Esophagus mucosa (tissue), 1 donor: ENCODE data around the gene ARHGAP12. TPM values are rescaled to one million over a fixed set of nuclear protein-coding genes. Genes with fewer than 3 reads are reported as not detected.
"Not testable (repeated sequence)": the region's sequence is repeated elsewhere in the genome, so short reads cannot be mapped to it uniquely, and the experiment has no call there.

Experiments used
- ATAC-seq: fragments of 200-7000 bp; cut with Tn5 transposase; one replicate; pipeline ENCODE4 v1.9.1; 2020
- total RNA-seq: library from RNA; stranded (reverse); gene quantifications from one replicate; pipeline ENCODE4 v1.2.4, GENCODE V29; 2023
- donor health status: DM: yes; HTN: yes; CAD: no.

The ARHGAP12 gene
- total RNA-seq, 1 donor from 2014 or later = 11.2 TPM

DNA sequence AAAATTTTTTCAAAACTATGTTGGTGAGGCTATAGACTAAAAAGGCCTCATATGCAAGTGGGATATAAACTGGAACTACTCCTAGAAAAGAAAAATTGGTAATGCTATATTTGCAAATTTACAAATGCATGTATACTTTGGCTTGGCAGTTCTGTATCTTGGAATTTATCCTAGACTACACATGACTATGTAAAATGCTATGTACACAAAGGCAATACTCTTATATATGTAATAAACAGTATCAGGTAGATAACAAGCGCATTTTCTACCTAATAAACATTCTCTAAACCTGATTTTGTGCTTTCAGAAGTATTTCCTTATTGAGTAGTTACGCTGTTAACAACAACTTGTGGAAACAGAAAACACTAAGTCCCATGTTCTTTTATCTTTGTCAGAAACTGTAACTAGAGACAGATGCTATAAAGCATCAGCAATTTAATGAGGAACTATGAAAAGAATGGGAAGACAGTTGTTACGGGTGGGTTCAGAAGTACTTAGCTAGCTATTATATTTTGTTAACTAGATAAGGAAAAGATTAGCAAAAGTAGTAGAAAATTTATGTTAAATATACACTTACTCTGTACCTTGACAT, 107.8 kb downstream of the ARHGAP12 start:
- ATAC-seq = no peak

DNA sequence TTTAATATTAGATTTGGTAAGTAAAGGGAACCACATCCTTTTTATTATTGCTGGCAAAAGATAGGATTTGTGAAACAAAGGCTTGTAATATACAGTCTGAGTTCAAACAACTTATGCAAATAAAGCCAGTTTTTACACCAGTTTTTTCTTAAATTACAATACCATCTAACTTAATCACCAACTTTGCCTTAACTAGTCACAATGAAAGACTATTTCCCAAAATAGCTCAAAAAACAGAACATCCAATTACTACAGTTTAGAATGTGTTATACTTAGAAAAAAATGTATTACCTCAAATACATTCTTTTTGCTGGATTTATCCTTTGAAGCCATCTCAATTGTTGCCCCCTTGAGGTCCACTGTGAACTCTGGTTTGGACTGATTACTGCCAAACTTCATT, 108.5 kb downstream of the ARHGAP12 start:
- ATAC-seq = no peak

DNA sequence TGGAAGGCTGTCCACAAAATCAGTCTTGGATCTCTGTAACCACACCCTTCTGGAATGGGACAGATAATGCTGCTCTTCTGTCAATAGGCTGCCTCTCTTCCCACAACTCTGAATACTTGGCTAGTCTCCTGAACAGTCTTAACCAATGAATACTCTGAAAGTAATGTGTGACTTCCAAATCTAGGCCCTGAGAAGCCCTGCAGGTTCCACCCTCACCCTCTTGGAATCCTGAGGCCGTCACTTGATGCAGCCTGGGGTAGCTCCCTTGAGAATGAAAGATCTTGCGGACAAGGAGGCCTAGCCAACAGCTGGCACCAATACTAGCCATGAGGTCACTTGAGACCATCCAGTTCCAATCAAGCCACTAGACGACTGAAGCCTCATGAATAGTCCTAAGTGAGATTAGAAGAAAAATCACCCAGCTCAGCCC, 109.2 kb downstream of the ARHGAP12 start:
- ATAC-seq = no peak

DNA sequence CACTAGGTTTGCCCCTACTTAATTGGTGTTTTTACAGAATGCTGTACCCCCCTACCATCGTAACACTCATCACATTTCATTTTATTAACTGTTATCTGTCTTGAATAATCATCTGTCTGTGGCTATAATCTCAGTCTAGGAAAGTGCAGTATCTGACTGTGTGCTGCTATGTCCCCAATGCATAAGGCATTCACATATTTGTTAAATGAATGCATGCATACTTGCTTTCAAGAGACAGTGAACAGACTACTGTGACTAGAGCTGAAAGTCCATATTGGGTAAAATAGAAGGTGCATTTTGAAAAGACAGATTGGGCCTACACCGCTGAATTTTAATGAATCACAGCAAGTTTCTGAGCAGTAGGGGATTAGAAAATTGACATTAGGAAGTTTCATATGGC, 112.3 kb downstream of the ARHGAP12 start:
- ATAC-seq = no peak

DNA sequence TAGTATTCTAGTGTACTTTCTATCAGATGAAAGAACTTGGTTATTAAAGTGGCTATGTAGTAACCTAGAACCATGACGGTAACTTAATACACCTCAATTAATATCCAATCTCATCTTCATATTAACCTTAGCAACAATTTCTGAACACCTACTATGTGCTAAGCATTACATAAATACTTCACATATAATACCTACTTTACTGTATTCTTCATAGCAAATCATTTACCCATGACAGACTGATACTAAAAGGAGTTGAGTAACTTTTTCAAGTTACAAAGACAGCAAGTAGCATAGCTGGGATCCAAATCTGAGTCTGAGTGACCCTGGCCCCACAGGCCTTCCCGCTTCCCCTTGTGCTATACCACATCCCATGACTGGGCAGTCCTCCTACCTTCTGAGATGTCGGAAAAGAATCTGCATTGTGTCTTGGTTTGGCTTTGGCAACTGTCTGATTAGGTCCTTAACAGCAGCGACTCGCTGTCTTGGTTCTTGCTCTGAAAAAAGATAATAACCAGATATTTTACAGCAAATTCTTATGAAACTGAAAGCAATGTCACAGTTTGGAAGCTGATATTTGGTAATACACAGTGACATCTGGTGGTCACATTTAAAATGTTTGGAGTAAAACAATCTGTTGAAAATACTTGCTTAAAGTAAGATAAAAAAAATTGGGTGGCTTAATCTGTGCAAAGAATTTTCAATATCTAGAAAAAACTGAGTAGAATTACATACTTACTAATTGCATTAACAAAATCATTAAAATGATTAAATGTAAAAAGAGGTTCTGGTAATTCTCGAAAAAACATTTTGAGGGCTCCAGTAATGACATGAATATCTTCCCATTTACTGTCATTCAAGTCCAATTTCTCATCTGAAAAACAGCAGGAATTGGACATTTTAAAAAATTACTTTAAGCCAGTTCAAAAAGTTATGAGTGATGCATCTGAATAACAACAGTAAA, 120.1 kb downstream of the ARHGAP12 start:
- ATAC-seq = peak; percentile 37

DNA sequence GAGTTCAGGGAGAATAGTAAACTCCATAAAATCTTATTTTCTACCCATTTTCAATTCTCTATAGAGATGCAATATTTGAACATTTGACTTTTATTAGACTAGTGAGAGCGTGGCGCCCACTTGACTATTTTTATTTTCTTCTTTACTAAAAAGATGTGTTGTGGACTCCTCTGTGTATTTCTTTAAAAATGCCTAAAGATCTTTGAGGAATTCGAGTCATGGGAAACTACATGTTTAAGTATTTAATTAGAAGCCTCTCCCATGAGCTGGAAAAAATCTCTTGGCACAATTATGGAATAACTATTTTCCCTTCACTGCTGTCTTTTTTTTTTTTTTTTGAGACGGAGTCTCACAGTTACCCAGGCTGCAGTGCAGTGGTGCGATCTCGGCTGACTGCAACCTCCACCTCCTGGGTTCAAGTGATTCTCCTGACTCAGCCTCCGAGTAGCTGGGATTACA, 124.2 kb downstream of the ARHGAP12 start:
- no peak for ATAC-seq

DNA sequence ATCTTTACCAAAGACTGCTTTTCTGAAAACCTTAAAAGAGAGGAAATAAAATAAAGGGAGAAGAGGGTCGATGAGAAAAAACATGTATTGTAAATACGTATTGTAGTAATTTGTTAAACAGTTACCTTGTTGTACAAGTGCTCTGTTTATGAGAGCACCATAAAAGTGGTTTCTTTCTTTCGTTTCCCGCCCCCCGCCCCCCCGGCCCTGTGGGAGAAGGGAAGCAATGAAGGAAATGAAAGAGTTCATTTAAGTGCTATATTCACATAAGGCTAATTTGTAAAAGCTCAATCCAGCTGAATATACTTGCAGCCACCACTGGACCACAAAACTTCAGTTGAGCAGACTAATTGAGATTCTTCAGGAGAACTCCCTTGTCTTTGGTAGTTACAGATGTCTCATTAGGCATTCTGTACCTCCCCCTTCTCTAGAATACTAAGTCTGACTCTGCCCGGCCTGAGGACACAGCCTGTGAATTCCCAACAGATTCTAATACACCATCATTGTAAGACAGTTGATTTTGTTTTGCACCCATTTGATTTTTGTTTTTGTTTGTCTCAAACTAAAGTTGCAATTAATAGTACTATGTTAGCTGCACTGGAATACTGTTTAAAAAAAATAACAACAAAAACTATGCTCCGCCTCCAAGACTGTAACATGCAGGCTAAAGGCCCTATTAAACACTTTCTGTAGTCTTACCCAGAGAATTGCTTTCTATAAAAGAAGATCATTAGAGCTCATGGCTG, 124.9 kb downstream of the ARHGAP12 start:
- ATAC-seq = no peak

DNA sequence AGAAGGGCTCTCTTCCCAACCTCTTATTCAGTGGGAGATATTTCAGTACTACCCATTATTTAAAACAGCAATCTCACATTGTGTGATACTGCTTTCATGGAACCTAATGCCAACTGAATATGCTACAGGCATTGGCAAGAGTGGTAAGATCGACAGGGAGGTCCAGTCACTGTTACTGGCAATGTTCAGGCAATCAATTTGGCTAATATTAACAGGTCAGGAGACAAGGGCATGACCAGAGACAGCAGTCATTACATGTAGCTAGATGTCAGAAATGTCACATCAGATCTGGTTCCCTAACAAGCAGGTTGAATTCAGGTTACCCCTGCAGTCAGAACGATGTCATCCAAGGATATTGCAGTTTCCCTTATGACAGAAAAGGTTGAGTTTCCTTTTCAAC, 129.4 kb downstream of the ARHGAP12 start:
- ATAC-seq = no peak

DNA sequence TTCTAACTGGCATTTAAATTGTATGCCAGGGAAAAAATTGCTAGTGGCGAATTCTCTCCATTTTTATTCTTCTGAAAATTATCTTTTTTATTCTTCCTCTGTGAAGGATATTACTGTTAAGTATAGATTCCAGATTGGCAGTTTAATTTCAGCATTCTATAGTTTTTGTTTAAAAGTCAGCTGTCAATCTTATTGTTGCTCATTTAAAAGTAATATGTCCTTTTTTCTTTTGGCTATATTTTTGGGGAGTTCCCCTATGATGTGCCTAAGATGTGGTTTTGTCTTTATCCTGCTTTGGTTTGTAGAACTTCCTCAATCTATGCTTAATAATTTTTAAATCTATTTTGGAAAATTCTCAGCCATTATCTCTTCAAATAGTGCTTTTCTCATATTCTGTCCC, 135.9 kb downstream of the ARHGAP12 start:
- ATAC-seq = no peak

DNA sequence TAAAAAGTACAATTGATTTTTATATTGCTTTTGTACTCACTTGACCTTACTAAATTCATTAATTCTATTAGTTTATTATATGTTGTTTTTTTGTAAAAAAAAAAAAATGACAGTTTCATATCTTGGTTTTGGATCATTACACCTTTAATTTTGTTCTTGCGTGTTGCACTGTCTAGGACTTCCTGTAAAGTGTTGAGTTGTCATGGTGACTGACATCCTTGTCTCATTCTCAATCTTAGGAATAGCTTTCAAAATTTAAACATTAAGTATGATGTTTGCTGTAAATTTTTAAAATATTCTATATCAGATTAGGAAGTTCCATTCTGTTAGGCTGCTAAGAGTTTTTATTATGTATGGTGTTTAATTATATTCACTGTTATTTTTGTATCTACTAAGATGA, 139.1 kb downstream of the ARHGAP12 start:
- no peak for ATAC-seq

DNA sequence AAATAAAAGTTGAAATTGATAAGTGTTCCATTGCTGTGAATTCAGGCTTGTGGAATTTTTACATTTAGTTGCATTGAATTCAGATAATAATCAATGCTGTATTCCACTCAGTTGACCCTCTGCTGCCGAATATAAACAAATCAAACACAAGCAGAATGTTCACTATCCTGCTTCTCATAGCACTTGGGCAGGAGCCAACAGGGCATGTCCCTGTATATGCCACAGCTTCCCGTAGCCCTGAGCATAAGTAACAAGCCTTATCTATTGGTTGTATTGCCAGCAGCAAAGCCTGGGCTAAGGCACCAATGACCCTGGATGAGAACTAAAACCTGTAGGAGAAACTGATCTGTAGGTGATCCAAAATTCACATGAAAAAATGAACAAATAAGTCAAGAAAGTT, 145.9 kb downstream of the ARHGAP12 start:
- no peak for ATAC-seq

DNA sequence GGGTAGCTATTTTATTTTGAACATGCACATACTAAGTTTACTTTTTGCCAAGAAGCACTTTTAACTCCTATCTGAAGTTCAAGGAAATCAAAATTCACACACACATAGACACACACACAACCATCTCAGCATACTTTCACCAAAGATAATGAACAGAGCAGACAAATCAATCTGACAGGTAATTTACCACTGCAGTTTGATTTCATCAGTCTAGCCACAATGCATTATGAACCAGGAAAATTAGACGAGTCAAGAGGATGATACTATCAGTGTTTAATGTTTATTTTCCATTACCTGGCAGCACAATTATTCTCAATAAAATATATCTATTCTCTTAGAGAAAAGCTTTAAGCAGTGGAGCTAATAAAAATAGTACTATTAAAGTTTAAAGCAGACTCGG, 147.9 kb downstream of the ARHGAP12 start:
- ATAC-seq = no peak

DNA sequence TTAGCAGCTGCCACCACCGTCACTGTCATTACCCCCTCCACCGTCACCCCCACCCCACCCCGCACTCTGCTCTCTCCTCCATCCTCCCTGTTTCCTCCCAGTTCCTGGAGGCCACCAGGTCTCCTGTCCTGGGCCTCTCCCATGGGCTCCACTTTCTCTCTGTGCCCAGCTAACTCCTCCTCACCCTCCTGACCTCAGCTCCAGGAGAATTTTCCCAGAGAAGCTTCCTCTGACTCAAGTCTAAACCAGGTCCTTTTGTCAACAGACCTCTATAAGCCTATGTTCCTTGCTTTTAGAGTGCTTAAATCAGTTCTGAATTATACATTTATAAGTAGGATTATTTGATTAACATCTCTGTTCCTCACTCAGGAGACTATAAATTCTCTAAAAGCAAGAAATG, 150.0 kb downstream of the ARHGAP12 start:
- ATAC-seq = no peak

DNA sequence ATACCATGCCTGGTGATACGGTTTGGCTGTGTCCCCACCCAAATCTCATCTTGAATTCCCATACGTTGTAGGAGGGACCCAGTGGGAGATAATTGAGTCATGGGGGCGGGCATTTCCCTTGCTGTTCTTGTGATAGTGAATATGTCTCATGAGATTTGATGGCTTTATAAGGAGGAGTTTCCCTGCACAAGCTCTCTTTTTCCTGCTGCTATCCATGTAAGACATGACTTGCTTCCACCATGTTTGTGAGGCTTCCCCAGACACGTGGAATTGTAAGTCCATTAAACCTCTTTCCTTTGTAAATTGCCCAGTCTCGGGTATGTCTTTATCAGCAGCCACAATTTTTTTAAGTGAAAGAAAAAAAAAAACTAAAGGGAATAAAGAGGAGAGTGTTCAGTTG, 152.5 kb downstream of the ARHGAP12 start:
- ATAC-seq = no peak

DNA sequence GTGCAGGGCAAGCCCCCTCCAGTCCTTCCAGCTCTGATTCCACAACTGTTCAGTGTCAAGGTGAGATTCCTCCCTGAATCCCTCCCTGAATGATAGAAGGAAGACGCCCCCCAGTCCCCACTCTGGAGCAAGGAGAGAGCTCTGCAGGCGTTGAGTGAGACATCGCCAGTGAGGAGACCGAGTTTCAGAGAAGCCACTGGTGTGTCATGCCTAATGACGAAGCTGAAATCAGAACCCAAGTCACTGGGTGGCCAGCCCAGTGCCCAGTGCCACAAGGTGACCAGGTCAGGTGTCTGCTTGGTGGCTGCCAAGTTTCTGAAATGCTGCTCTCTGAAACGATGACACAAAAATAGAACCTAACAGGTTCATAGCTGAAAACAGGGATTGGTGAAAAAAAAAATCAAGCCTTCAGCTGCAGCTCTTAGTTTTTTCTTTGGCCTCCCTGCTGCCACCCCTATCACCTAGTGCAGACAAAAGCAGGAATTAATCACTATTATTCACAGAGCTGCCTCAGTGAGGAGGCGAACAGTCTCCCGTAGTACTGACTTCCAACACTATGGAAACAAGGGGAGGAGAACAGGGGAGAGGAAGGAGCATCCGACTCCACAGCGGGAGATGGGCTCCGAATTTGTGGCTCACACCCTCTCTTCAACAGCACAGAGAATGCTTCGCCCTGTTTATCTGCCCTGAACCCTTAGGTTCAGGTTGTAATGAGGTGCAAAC, 153.5 kb downstream of the ARHGAP12 start:
- no peak for ATAC-seq

DNA sequence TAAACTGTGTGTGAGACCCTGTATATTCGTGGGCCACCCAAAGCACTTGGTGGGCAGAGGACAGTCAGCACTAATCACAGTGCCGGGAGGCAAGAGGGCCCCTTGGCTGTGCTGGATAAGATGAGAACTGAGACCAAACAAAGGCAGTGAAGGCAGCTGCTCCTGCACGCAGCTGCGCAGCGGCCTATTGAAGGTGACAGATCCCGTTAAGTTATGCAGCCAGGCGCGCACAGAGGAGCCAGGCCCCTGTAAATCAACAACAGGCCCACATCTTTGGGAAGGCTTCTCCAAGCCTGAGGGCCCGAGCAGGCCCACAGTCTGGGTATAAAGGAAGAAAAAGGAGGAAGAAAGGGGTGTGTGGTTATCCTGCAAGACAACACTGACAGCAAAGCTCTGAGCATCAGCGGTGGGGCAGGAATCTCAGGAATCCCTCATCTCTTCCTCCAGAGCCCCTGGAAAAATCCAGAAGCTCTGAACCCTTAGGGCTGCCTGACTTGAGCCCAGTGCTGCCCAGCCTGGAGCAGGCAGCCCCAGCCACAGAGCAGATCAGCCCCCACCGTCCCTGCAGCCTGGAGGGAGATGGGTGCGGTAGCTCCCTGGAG, 154.2 kb downstream of the ARHGAP12 start:
- no peak for ATAC-seq

DNA sequence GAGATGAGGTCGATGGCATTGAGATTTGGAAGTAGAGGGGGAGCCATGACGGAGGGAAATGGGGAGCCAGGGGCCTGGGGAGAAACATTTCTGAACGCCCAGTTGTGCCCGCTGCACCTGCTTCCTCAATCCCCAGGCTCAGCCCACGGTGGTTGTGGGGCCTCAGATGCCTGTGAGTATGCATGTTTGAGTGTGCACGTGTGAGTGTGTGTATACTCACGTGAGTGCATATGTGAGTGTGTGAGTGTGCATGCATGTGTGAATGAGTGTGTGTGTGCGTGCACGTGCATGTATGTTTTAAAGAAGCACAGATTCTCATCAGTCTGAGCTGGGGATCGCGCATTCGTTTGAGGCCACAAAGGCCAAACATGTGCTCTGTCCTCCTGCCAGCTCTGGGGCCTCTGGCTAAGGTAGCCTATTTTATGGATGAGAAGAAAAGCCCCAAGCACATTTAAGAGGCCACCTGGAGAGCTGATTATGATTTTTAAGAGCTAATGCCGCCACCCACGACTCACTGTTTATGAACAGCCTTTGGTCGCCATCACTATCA, 154.8 kb downstream of the ARHGAP12 start:
- ATAC-seq = no peak

DNA sequence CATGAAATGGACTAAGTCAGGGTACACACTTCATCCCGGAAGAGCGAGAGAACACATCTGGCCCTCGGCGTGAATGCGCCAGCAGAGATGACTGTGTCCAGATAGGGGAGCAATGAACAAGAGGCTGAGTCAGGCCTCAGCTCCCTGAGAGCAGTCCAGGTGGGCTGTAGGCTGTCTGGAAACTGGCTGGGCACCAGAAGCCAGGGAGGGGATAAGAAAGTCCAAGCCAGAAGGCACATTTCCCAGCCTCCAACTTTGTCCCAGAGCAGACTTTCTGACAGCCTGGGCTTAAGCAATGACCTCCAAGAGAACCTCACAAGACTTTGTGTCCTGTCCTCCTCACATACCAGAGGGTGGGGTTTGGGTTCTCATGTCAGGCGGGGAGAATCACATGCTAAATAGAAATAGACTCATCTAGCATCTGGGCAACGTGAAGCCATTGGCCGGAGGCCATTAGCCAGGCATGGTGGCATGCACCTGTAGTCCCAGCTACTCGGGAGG, 157.2 kb downstream of the ARHGAP12 start:
- no peak for ATAC-seq

DNA sequence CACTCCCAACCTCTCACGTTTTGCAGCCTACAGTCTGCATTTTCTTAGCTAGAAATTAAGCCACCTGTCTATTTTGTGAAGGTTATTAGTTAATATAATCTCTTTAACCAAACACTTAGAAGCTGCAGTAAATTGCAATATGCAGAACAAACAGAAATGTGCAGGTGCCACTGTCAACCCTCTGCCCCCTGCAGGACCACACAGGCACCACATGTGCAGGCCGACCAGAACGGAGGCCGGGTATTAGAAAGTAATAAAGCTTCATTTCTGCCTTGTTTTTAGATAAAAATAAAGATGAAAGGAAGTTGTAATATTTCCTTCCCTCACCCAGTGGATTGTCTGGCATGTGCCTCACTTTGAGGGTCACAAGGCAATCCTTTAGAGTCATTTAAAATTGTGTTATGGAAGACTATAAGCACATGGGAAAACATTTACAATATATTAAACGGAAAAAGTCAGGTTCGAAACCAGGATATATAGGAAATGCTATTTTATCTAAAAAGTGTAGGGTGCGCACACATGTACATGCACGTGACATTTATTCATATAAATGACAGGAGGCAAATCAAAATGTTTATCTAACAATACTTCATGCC, 158.2 kb downstream of the ARHGAP12 start:
- ATAC-seq = peak; percentile 58

DNA sequence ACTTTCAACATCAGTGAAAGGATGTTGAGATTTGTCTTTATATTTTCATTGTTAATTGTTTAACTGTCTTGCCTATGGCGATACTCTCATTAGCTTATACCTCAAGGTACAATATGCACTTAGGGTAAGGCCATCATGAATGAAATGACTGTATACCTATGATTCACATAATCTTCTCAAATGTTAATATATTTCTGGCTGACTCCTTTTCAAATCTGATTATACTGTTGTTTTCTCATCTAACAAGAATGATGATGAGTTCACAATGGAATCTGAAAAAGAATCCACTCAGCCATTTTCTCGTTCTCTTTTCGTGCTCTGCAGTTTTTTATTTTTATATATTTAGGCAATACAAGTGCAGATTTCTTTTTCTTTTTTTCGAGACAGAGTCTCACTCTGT, 159.1 kb downstream of the ARHGAP12 start:
- ATAC-seq = no peak

DNA sequence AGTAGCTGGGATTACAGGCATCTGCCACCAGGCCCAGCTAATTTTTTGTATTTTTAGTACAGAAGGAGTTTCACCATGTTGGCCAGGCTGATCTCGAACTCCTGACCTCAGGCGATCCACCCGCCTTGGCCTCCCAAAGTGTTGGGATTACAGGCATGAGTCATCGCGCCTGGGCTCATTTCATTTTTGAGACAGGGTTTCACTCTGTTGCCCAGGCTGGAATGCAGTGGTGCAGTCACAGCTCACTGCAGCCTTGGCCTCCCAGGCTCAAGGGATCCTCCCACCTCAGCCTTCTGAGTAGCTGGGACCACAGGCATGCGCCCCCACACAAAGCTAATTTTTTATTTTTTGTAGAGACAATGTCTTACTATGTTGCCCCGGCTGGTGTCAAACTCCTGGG, 159.7 kb downstream of the ARHGAP12 start:
- not testable (repeated sequence) for ATAC-seq
